ENCODE measurements around the gene CLIC6.

CLIC6 gene

GRCh38 chr21:34668803-34669148 is at the start of gene CLIC6:
CLIC6 (plus strand) TSS chr21:34668994; CDS start chr21:34669389, 395 bp downstream.
- no peak for DNase-seq (ENCODE audit: low read depth)

GRCh38 chr21:34619841-34620665 is 48.7 kb upstream of the CLIC6 start:
- DNase-seq (ENCODE audit: low read depth), result no peak

GRCh38 chr21:34621434-34622350 is 47.1 kb upstream of the CLIC6 start:
- no peak for DNase-seq (ENCODE audit: low read depth)

GRCh38 chr21:34623516-34623915 is 45.3 kb upstream of the CLIC6 start:
- no peak for DNase-seq (ENCODE audit: low read depth)

GRCh38 chr21:34625030-34625593 is 43.7 kb upstream of the CLIC6 start:
- DNase-seq (ENCODE audit: low read depth), result no peak

- DNase-seq (ENCODE audit: low read depth), result no peak
These were observed 42.7 kb upstream of the CLIC6 start for GRCh38 chr21:34626131-34626530.

- DNase-seq (ENCODE audit: low read depth), result no peak
These were observed 38.2 kb upstream of the CLIC6 start for GRCh38 chr21:34630536-34631143.

- DNase-seq (ENCODE audit: low read depth), result no peak
These were observed 36.3 kb upstream of the CLIC6 start for GRCh38 chr21:34632498-34632897.

GRCh38 chr21:34635307-34635706 is 33.5 kb upstream of the CLIC6 start:
- no peak for DNase-seq (ENCODE audit: low read depth)

- DNase-seq (ENCODE audit: low read depth), result no peak
These were observed 31.8 kb upstream of the CLIC6 start for GRCh38 chr21:34636961-34637360.

GRCh38 chr21:34639250-34639649 is 29.5 kb upstream of the CLIC6 start:
- no peak for DNase-seq (ENCODE audit: low read depth)

- DNase-seq (ENCODE audit: low read depth), result no peak
These were observed 28.7 kb upstream of the CLIC6 start for GRCh38 chr21:34639882-34640788.

- DNase-seq (ENCODE audit: low read depth), result no peak
These were observed 27.9 kb upstream of the CLIC6 start for GRCh38 chr21:34640858-34641257.

- DNase-seq (ENCODE audit: low read depth), result no peak
These were observed 26.4 kb upstream of the CLIC6 start for GRCh38 chr21:34642211-34643075.

- no peak for DNase-seq (ENCODE audit: low read depth)
These were observed 24.0 kb upstream of the CLIC6 start for GRCh38 chr21:34644825-34645224.

GRCh38 chr21:34647555-34647954 is 21.2 kb upstream of the CLIC6 start:
- DNase-seq (ENCODE audit: low read depth), result no peak

GRCh38 chr21:34648739-34649297 is 20.0 kb upstream of the CLIC6 start:
- DNase-seq (ENCODE audit: low read depth), result no peak

- DNase-seq (ENCODE audit: low read depth), result no peak
These were observed 19.4 kb upstream of the CLIC6 start for GRCh38 chr21:34649400-34649799.

- DNase-seq (ENCODE audit: low read depth), result no peak
These were observed 17.8 kb upstream of the CLIC6 start for GRCh38 chr21:34650861-34651431.

- no peak for DNase-seq (ENCODE audit: low read depth)
These were observed 17.2 kb upstream of the CLIC6 start for GRCh38 chr21:34651642-34652041.

Measured in activated gamma-delta T cell treated with anti-CD3 and anti-CD28 coated beads, Interleukin-2, amount 50 U/mL, for 16 hours (primary cell).